ENCODE data around the gene GBA2.

DNA sequence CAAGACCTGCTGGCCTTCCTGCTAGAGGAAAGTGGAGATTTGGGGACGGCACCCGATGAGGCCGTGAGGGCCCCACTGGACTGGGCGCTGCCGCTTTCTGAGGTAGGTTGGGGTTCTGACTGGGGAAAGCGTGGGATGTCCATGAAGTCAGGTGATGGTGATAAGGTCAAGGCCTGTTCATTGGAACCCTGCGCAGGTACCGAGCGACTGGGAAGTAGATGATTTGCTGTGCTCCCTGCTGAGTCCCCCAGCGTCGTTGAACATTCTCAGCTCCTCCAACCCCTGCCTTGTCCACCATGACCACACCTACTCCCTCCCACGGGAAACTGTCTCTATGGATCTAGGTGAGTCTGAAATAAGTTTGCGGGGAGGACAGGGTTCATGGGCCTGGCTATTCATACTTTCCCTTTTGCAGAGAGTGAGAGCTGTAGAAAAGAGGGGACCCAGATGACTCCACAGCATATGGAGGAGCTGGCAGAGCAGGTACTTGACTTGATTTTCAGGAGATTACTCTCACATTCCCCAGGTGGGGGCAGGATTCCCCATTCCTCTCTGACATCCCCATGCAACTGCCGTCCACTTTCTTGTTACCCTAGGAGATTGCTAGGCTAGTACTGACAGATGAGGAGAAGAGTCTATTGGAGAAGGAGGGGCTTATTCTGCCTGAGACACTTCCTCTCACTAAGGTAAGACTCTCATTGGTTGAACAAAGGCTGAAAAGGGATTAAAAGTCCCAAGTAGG, 16.1 kb downstream of the GBA2 start:
- no peak for TF ChIP-seq SP1 (IDR thresholded peaks at IDR 0.05)
- no peak for TF ChIP-seq SUZ12 (IDR thresholded peaks at IDR 0.05)
- no peak for TF ChIP-seq TARDBP (IDR thresholded peaks at IDR 0.05)
